Progenitor cell of endocrine pancreas (in vitro differentiated cells): ENCODE measurements around the gene GLRA2. TPM values are rescaled to one million over a fixed set of nuclear protein-coding genes. Genes with fewer than 3 reads are reported as not detected.

Source experiments
- DNase-seq: peaks from one replicate; pipeline ENCODE4 v3.0.0; 2021; ENCODE audit warnings: low spot score; ENCODE audit not compliant: unreplicated experiment
- H3K27ac Mint-ChIP-seq: 2 replicates; pipeline ENCODE4 v1.8.0; 2021; ENCODE audit warnings: mild to moderate bottlenecking, moderate library complexity, mixed read lengths
- H3K27me3 Mint-ChIP-seq: 2 replicates; pipeline ENCODE4 v1.8.0; 2021; ENCODE audit warnings: mixed read lengths
- H3K36me3 Mint-ChIP-seq: 2 replicates; pipeline ENCODE4 v1.8.0; 2022; ENCODE audit warnings: mixed read lengths; ENCODE audit not compliant: insufficient read depth
- H3K4me1 Mint-ChIP-seq: 2 replicates; pipeline ENCODE4 v1.8.0; 2021; ENCODE audit warnings: low read depth, mixed read lengths
- H3K4me3 Mint-ChIP-seq: 2 replicates; pipeline ENCODE4 v1.8.0; 2021; ENCODE audit warnings: low read depth, mild to moderate bottlenecking, moderate library complexity, mixed read lengths
- H3K9me3 Mint-ChIP-seq: 2 replicates; pipeline ENCODE4 v1.8.0; 2021; ENCODE audit warnings: low read depth, mixed read lengths
- total RNA-seq: library from RNA; stranded (reverse); gene quantifications from 2 replicates; pipeline ENCODE4 v1.2.1, GENCODE V29; 2021
- TF ChIP-seq, protein P1 (sequence below): fragments of 200-600 bp; sonication (generic); IDR thresholded peaks from one replicate; pipeline ENCODE4 v1.5.0; 2021; ENCODE audit warnings: antibody characterized with exemption, mild to moderate bottlenecking; ENCODE audit not compliant: unreplicated experiment

GLRA2 gene
- total RNA-seq, 1 donor from 2014 or later: not detected

DNA sequence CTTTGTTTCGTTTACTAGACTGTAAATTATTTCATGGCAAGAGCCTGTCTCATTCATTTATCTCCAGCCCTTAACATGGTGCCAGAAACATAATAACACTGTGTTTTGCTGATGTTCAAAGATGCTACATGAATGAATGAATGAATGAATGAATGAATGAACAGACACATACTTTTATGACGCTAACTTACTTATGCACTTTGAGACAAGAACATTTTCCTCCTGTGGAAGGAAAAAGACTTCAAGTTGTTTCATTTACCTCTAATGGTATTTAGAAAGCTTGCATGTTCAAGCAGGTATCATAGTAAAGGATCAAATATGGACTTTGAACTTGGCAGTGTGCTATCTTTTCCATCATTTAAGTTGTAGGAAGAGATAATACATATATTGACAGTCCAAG lies 131.6 kb downstream of the GLRA2 start:
- H3K4me3 Mint-ChIP-seq: no peak overlapping the region
- peaks cover 5% of the 10 kb centered on the region for H3K4me1 Mint-ChIP-seq
- no peak for DNase-seq
- TF ChIP-seq, protein P1, sequence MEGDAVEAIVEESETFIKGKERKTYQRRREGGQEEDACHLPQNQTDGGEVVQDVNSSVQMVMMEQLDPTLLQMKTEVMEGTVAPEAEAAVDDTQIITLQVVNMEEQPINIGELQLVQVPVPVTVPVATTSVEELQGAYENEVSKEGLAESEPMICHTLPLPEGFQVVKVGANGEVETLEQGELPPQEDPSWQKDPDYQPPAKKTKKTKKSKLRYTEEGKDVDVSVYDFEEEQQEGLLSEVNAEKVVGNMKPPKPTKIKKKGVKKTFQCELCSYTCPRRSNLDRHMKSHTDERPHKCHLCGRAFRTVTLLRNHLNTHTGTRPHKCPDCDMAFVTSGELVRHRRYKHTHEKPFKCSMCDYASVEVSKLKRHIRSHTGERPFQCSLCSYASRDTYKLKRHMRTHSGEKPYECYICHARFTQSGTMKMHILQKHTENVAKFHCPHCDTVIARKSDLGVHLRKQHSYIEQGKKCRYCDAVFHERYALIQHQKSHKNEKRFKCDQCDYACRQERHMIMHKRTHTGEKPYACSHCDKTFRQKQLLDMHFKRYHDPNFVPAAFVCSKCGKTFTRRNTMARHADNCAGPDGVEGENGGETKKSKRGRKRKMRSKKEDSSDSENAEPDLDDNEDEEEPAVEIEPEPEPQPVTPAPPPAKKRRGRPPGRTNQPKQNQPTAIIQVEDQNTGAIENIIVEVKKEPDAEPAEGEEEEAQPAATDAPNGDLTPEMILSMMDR: no peak
- H3K36me3 Mint-ChIP-seq: no peaks in the 10 kb centered on the region
- no peaks in the 10 kb centered on the region for H3K27me3 Mint-ChIP-seq
- H3K9me3 Mint-ChIP-seq: peaks cover 23% of the 10 kb centered on the region
- no peak overlapping the region for H3K27ac Mint-ChIP-seq

DNA sequence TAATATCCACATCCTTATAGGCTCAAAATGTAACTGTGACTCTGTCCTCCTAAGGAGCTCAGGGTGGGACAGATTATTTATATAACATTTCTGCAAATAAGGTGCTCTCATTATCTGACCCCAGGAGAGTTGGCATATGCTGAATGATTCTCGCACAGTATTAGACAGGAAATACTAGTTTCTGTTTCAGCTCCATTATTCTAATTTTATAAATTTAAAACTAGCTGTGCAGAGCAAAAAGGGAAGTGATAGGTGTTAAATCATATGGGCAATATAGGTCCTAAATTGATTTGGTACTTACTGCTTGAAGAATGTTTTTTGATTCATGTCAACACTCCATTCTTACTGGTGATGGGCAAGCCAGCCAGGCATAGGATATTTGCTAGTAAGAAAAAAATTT lies 141.5 kb downstream of the GLRA2 start:
- no peak for DNase-seq
- no peak overlapping the region for H3K27ac Mint-ChIP-seq
- no peaks in the 10 kb centered on the region for H3K27me3 Mint-ChIP-seq
- no peak overlapping the region for H3K4me3 Mint-ChIP-seq
- peaks cover 4% of the 10 kb centered on the region for H3K4me1 Mint-ChIP-seq
- no peaks in the 10 kb centered on the region for H3K36me3 Mint-ChIP-seq
- TF ChIP-seq, protein P1: no peak
- H3K9me3 Mint-ChIP-seq: peaks cover 21% of the 10 kb centered on the region

DNA sequence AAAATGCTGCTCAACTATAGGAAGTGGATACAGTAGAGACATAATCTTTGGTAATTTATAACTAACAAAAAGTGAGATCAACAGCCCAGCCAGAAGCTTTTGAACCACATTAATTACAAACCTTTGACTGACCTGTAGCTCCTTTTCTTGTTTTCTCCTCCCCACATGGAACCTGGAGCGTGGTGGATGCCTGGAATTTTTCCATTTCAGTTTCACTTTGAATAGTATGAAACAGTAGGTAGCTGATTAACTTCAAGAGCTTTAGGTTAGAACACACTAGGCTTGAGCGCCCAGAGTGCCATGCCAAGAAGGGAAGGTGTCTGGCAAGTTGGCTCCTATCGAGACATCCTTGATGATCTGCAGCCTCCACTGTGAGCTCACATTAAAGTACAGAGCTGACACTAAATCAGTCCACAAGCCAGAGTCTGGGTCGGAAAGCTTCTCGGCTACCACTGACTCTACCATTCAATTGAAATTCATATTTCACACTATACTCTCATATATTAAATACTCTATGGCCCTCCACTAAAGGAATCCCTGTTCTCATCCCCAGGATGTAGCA lies 143.4 kb downstream of the GLRA2 start:
- no peak for DNase-seq
- Mint-ChIP-seq H3K27ac (no peak overlapping the region), H3K9me3 (peaks cover 20% of the 10 kb centered on the region), H3K4me3 (no peak overlapping the region), H3K27me3 (no peaks in the 10 kb centered on the region), H3K4me1 (no peaks in the 10 kb centered on the region), H3K36me3 (no peaks in the 10 kb centered on the region)
- TF ChIP-seq, protein P1: no peak

DNA sequence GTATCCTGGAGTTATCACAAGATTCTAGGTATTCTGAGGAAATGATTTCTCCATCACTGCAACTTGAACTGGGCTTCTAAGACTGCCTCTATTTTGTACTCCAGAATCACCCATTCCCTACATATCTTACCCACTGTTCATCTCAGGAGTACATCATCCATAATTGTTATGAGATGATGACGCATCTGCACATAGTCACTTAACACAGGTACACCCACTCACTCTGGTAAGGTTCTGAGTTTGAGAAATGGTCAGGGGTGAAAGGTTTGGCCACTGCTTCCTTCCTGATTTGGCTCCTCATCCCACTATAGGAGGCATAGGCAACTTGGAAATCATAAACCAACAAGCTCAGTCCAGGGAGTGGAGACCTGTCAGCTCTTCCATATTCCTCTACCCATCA lies 143.9 kb downstream of the GLRA2 start:
- Mint-ChIP-seq H3K9me3 (peaks cover 18% of the 10 kb centered on the region), H3K4me1 (no peaks in the 10 kb centered on the region), H3K36me3 (no peaks in the 10 kb centered on the region), H3K27ac (no peak overlapping the region), H3K27me3 (no peaks in the 10 kb centered on the region), H3K4me3 (no peak overlapping the region)
- TF ChIP-seq, protein P1: no peak
- no peak for DNase-seq

DNA sequence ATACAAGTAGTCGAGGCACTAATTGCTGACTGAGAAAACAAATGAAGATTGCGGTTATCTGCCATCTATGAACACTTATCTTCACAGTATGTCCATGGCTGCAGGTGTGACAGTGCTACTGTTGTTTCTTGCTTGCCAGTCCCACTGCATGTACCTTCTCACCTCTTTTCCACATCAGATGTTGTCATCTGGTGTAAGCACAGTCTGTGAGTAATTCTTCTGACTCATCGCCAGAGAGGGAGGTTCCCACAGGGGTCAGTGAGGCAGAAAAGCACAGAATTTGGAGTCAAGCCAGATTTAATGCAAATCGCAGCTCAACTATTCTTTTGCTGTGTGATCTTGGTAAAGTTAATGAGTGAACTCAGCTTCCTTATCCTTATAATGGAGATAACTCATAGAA lies 144.4 kb downstream of the GLRA2 start:
- no peaks in the 10 kb centered on the region for H3K36me3 Mint-ChIP-seq
- peaks cover 14% of the 10 kb centered on the region for H3K9me3 Mint-ChIP-seq
- no peak for DNase-seq
- no peak overlapping the region for H3K27ac Mint-ChIP-seq
- TF ChIP-seq, protein P1: no peak
- H3K4me1 Mint-ChIP-seq: no peaks in the 10 kb centered on the region
- H3K4me3 Mint-ChIP-seq: no peak overlapping the region
- H3K27me3 Mint-ChIP-seq: no peaks in the 10 kb centered on the region
